Nephron (organoid): ENCODE data around the gene CISH.

Experiments used
- H3K27ac Mint-ChIP-seq, 3 experiments: 2 replicates each; pipeline ENCODE4 v1.8.0; 2020; ENCODE audit warnings: mixed read lengths in 3 of 3, mild to moderate bottlenecking in 2 of 3, moderate library complexity in 1 of 3
- H3K27me3 Mint-ChIP-seq: 2 replicates; pipeline ENCODE4 v1.8.0; 2021; ENCODE audit warnings: low read depth, mild to moderate bottlenecking, moderate library complexity, mixed read lengths
- H3K36me3 Mint-ChIP-seq: 2 replicates; pipeline ENCODE4 v1.8.0; 2020; ENCODE audit warnings: low read depth, mixed read lengths
- H3K4me1 Mint-ChIP-seq: 2 replicates; pipeline ENCODE4 v1.8.0; 2020; ENCODE audit warnings: mixed read lengths
- H3K4me3 Mint-ChIP-seq, 3 experiments: 2 replicates each; pipeline ENCODE4 v1.8.0; 2020; ENCODE audit warnings: mild to moderate bottlenecking in 3 of 3, mixed read lengths in 3 of 3, moderate library complexity in 2 of 3
- H3K9me3 Mint-ChIP-seq: 2 replicates; pipeline ENCODE4 v1.8.0; 2020; ENCODE audit warnings: mixed read lengths
- CTCF ChIP-seq, 3 experiments: fragments of 200-600 bp; sonication (generic); IDR thresholded peaks; one replicate each; pipeline ENCODE4 v1.5.0; 2021; ENCODE audit warnings: antibody characterized with exemption in 3 of 3; ENCODE audit not compliant: unreplicated experiment in 3 of 3

The CISH gene

GRCh38 chr3:50616003-50616769, 4.6 kb upstream of the CISH start:
- peaks cover 3% of the 10 kb centered on the region for H3K27me3 Mint-ChIP-seq
- H3K4me1 Mint-ChIP-seq = peaks cover 38% of the 10 kb centered on the region
- peak overlapping the region; percentile 9 to 76 (median 43) for H3K27ac Mint-ChIP-seq
- peak; percentile 99 to 100 (median 99) for TF ChIP-seq CTCF (IDR thresholded peaks at IDR 0.05; ENCODE audit: unreplicated experiment in 3 of 3)
- H3K36me3 Mint-ChIP-seq = peaks cover 7% of the 10 kb centered on the region
- H3K4me3 Mint-ChIP-seq = peak overlapping the region; percentile 78 to 85 (median 80)
- H3K9me3 Mint-ChIP-seq = no peaks in the 10 kb centered on the region

- H3K4me1 Mint-ChIP-seq = peaks cover 36% of the 10 kb centered on the region
- TF ChIP-seq CTCF (IDR thresholded peaks at IDR 0.05; ENCODE audit: unreplicated experiment in 3 of 3) = no peak
- H3K4me3 Mint-ChIP-seq = peak overlapping the region in 2 of 3 experiments; percentile 56 to 72
- peaks cover 1% of the 10 kb centered on the region for H3K27me3 Mint-ChIP-seq
- no peaks in the 10 kb centered on the region for H3K9me3 Mint-ChIP-seq
- H3K36me3 Mint-ChIP-seq = peaks cover under 1% of the 10 kb centered on the region
- no peak overlapping the region for H3K27ac Mint-ChIP-seq
These were observed 3.6 kb upstream of the CISH start for GRCh38 chr3:50615190-50615589.

GRCh38 chr3:50612970-50613846, 1.6 kb upstream of the CISH start:
- Mint-ChIP-seq H3K4me3 (peak overlapping the region; percentile 89 to 95 (median 90)), H3K27ac (peak overlapping the region; percentile 92 to 99 (median 93)), H3K36me3 (no peaks in the 10 kb centered on the region), H3K9me3 (no peaks in the 10 kb centered on the region), H3K27me3 (no peaks in the 10 kb centered on the region), H3K4me1 (peaks cover 45% of the 10 kb centered on the region)
- TF ChIP-seq CTCF (IDR thresholded peaks at IDR 0.05; ENCODE audit: unreplicated experiment in 3 of 3) = no peak

- Mint-ChIP-seq H3K36me3 (no peaks in the 10 kb centered on the region), H3K9me3 (no peaks in the 10 kb centered on the region)
These were observed 784 bp upstream of the CISH start for GRCh38 chr3:50612234-50612882.

GRCh38 chr3:50610992-50611463, 546 bp downstream of the CISH start:
- Mint-ChIP-seq H3K4me1 (peaks cover 39% of the 10 kb centered on the region), H3K9me3 (no peaks in the 10 kb centered on the region), H3K36me3 (peaks cover 2% of the 10 kb centered on the region), H3K27ac (peak overlapping the region; percentile 89 to 99 (median 92)), H3K4me3 (peak overlapping the region; percentile 89 to 95 (median 90)), H3K27me3 (no peaks in the 10 kb centered on the region)
- no peak for TF ChIP-seq CTCF (IDR thresholded peaks at IDR 0.05; ENCODE audit: unreplicated experiment in 3 of 3)

More at GRCh38 chr3:50612234-50612882, 784 bp upstream of the CISH start:
- no peak for TF ChIP-seq CTCF (IDR thresholded peaks at IDR 0.05; ENCODE audit: unreplicated experiment in 3 of 3)
- Mint-ChIP-seq H3K27ac (peak overlapping the region; percentile 92 to 99 (median 93)), H3K27me3 (no peaks in the 10 kb centered on the region), H3K4me3 (peak overlapping the region; percentile 89 to 95 (median 90)), H3K4me1 (peaks cover 45% of the 10 kb centered on the region)
